GM12878 (cell line): Measurements from ENCODE around the gene ARMS2. TPM values are rescaled to one million over a fixed set of nuclear protein-coding genes. Genes with fewer than 3 reads are reported as not detected.

Experiments used
- CREB1 ChIP-seq: IDR thresholded peaks from 2 replicates; pipeline ENCODE4 v1.6.1; 2012; ENCODE audit warnings: low read depth, mild to moderate bottlenecking, inconsistent platforms
- IRF3 ChIP-seq: fragments of 450-650 bp; IDR thresholded peaks from 2 replicates; pipeline ENCODE4 v1.6.1; 2014; ENCODE audit warnings: mild to moderate bottlenecking
- RBBP5 ChIP-seq: fragments of 200-600 bp; sonication (generic); conservative IDR thresholded peaks from 2 replicates; pipeline ENCODE4 v1.6.1; 2016
- SIX5 ChIP-seq: IDR thresholded peaks from 2 replicates; pipeline ENCODE4 v1.6.1; 2011; ENCODE audit warnings: mild to moderate bottlenecking, low read depth, low read length, moderate library complexity; ENCODE audit not compliant: severe bottlenecking
- USF1 ChIP-seq: IDR thresholded peaks from 2 replicates; pipeline ENCODE4 v1.6.1; 2011; ENCODE audit warnings: borderline replicate concordance, low read depth, mild to moderate bottlenecking, moderate library complexity, mixed read lengths, low read length; ENCODE audit not compliant: insufficient read depth; ENCODE audit errors: extremely low read length
- ZNF592 ChIP-seq: fragments of 450-650 bp; IDR thresholded peaks from 2 replicates; pipeline ENCODE4 v1.6.1; 2017; ENCODE audit warnings: mild to moderate bottlenecking, moderate library complexity
- ZZZ3 ChIP-seq: IDR thresholded peaks from 2 replicates; pipeline ENCODE4 v1.6.1; 2011; ENCODE audit warnings: low read depth; ENCODE audit not compliant: control insufficient read depth, insufficient read length
- polyA plus RNA-seq, 11 experiments: library from polyadenylated mRNA; depleted of rRNA in 4 of 11; unstranded in 6 of 11; stranded (reverse) in 5 of 11; fragments of >200 nt; fragmentation: Nextera tagmentation in 4 of 11; fragmentation: Illumina TruSeq in 1 of 11; extraction: Ambion mirVana in 4 of 11; extraction: Trizol in 1 of 11; gene quantifications; 1 replicate in 1 of 11; 2 replicates in 10 of 11; pipeline versions ENCODE4 v1.2.1 to v1.2.3, GENCODE V29; 2011 to 2016; ENCODE audit warnings: inconsistent platforms in 2 of 11, missing spikeins in 2 of 11, low read depth in 1 of 11
- total RNA-seq, 4 experiments: library from RNA; depleted of rRNA in 3 of 4; stranded (reverse); fragments of >200 nt in 3 of 4; fragmentation: Illumina TruSeq in 1 of 4; extraction: Trizol in 1 of 4; gene quantifications; 2 replicates each; pipeline versions ENCODE4 v1.2.1 to v1.2.3, GENCODE V29; 2013 to 2021

The ARMS2 gene
- total and polyA plus RNA-seq, 10 of the 15 experiments (the other 5 are each of a cell fraction or from before 2014, with no cell fraction given): not detected

- TF ChIP-seq ZNF592 (no peak), RBBP5 (no peak), ZZZ3 (no peak), SIX5 (no peak), CREB1 (no peak), USF1 (no peak), IRF3 (no peak)
- TF ChIP-seq, all 136 proteins: peak for 0
These were observed 8.5 kb upstream of the ARMS2 start (continued) for GRCh38 chr10:122445904-122446303.
